Smooth muscle cell (in vitro differentiated cells): Measurements from ENCODE around the gene GRIK5. TPM values are rescaled to one million over a fixed set of nuclear protein-coding genes. Genes with fewer than 3 reads are reported as not detected.

Source experiments
- DNase-seq: peaks from one replicate; lab custom pipeline; 2025; ENCODE audit not compliant: unreplicated experiment; lab: John Stamatoyannopoulos, UW
- H2AFZ ChIP-seq: fragments of 200-600 bp; sonication (generic); 2 replicates; pipeline ENCODE4 v1.6.0; 2016; ENCODE audit warnings: antibody characterized with exemption, low read depth, mild to moderate bottlenecking
- H3F3A ChIP-seq: fragments of 200-600 bp; sonication (generic); 2 replicates; pipeline ENCODE4 v1.6.0; 2017; ENCODE audit warnings: antibody characterized with exemption, low read depth
- H3K27ac ChIP-seq: fragments of 200-600 bp; sonication (generic); 2 replicates; pipeline ENCODE4 v1.5.1; 2016; ENCODE audit warnings: low read depth, mild to moderate bottlenecking
- H3K27me3 ChIP-seq: fragments of 200-600 bp; sonication (generic); 2 replicates; pipeline ENCODE4 v1.6.1; 2016; ENCODE audit warnings: low read depth, mild to moderate bottlenecking
- H3K36me3 ChIP-seq: fragments of 200-600 bp; sonication (generic); 2 replicates; pipeline ENCODE4 v1.5.1; 2016; ENCODE audit warnings: low read depth
- H3K4me1 ChIP-seq: fragments of 200-600 bp; sonication (generic); 2 replicates; pipeline ENCODE4 v1.5.1; 2016; ENCODE audit warnings: low read depth
- H3K4me2 ChIP-seq: fragments of 200-600 bp; sonication (generic); 2 replicates; pipeline ENCODE4 v1.6.0; 2016; ENCODE audit warnings: mild to moderate bottlenecking
- H3K4me3 ChIP-seq: fragments of 200-600 bp; sonication (generic); 2 replicates; pipeline ENCODE4 v1.5.1; 2016; ENCODE audit warnings: mild to moderate bottlenecking
- H3K79me2 ChIP-seq: fragments of 200-600 bp; sonication (generic); 2 replicates; pipeline ENCODE4 v1.6.0; 2016; ENCODE audit warnings: low read depth, mild to moderate bottlenecking
- H3K9ac ChIP-seq: fragments of 200-600 bp; sonication (generic); 2 replicates; pipeline ENCODE4 v1.6.0; 2016; ENCODE audit warnings: low read depth
- H3K9me3 ChIP-seq: fragments of 200-600 bp; sonication (generic); replicated peaks from 2 replicates; pipeline ENCODE4 v1.5.1; 2016; ENCODE audit warnings: low read depth
- H4K20me1 ChIP-seq: fragments of 200-600 bp; sonication (generic); 2 replicates; pipeline ENCODE4 v1.6.0; 2016; ENCODE audit warnings: low read depth
- CTCF ChIP-seq: fragments of 200-600 bp; sonication (generic); IDR thresholded peaks from 2 replicates; pipeline ENCODE4 v1.5.1; 2017; ENCODE audit warnings: borderline replicate concordance, mild to moderate bottlenecking, antibody characterized with exemption; ENCODE audit not compliant: insufficient read depth, poor library complexity, severe bottlenecking
- WGBS: methylation state at CpG from one replicate; pipeline ENCODE4 v1.1.7; 2016; ENCODE audit warnings: low lambda C conversion rate; 5-methylcytosine and 5-hydroxymethylcytosine counted together
- polyA plus RNA-seq: library from polyadenylated mRNA; unstranded; fragments of >200 nt; fragmentation: Nextera tagmentation; extraction: Ambion mirVana; gene quantifications from 2 replicates; pipeline ENCODE4 v1.2.1, GENCODE V29; 2016
- total RNA-seq: library from RNA; depleted of rRNA; stranded (reverse); fragments of >200 nt; gene quantifications from 2 replicates; pipeline ENCODE4 v1.2.3, GENCODE V29; 2014

Gene GRIK5
- total and polyA plus RNA-seq, 2 experiments from 2014 or later, result 0.67 to 2.0 TPM

GRCh38 chr19:42059196-42059595 is 10.8 kb downstream of the GRIK5 start:
- DNase-seq, result no peak
- Histone ChIP-seq H3K4me2 (no peak overlapping the region), H3F3A (no peaks in the 10 kb centered on the region), H3K9ac (no peak overlapping the region), H3K9me3 (no peaks in the 10 kb centered on the region), H3K27ac (no peak overlapping the region), H4K20me1 (no peaks in the 10 kb centered on the region), H3K79me2 (no peaks in the 10 kb centered on the region), H3K27me3 (no peaks in the 10 kb centered on the region), H2AFZ (no peak overlapping the region), H3K36me3 (no peaks in the 10 kb centered on the region), H3K4me3 (no peak overlapping the region), H3K4me1 (no peaks in the 10 kb centered on the region)
- no peak for TF ChIP-seq CTCF
- 98% methylated on average over 13 of the region's 13 CpGs for WGBS

GRCh38 chr19:42057846-42058245 is 12.2 kb downstream of the GRIK5 start:
- WGBS, result 87% methylated on average over 7 of the region's 7 CpGs
- no peak overlapping the region for H3K9ac ChIP-seq
- H3K27ac ChIP-seq, result no peak overlapping the region
- TF ChIP-seq CTCF, result no peak
- H3K27me3 ChIP-seq, result no peaks in the 10 kb centered on the region
- no peaks in the 10 kb centered on the region for H3F3A ChIP-seq
- no peak overlapping the region for H2AFZ ChIP-seq
- no peak for DNase-seq
- no peaks in the 10 kb centered on the region for H3K36me3 ChIP-seq
- H4K20me1 ChIP-seq, result no peaks in the 10 kb centered on the region
- no peaks in the 10 kb centered on the region for H3K9me3 ChIP-seq
- H3K4me2 ChIP-seq, result no peak overlapping the region
- no peaks in the 10 kb centered on the region for H3K4me1 ChIP-seq
- no peak overlapping the region for H3K4me3 ChIP-seq
- no peaks in the 10 kb centered on the region for H3K79me2 ChIP-seq

GRCh38 chr19:42054205-42054604 is 15.8 kb downstream of the GRIK5 start:
- no peaks in the 10 kb centered on the region for H3K9me3 ChIP-seq
- no peak overlapping the region for H3K9ac ChIP-seq
- no peak overlapping the region for H3K27ac ChIP-seq
- no peaks in the 10 kb centered on the region for H4K20me1 ChIP-seq
- no peak for TF ChIP-seq CTCF
- H3K36me3 ChIP-seq, result no peaks in the 10 kb centered on the region
- no peaks in the 10 kb centered on the region for H3F3A ChIP-seq
- H3K4me1 ChIP-seq, result no peaks in the 10 kb centered on the region
- H3K27me3 ChIP-seq, result no peaks in the 10 kb centered on the region
- no peak overlapping the region for H2AFZ ChIP-seq
- no peak overlapping the region for H3K4me3 ChIP-seq
- DNase-seq, result no peak
- no peaks in the 10 kb centered on the region for H3K79me2 ChIP-seq
- H3K4me2 ChIP-seq, result no peak overlapping the region
- 88% methylated on average over 18 of the region's 18 CpGs for WGBS
